Stimulated activated CD8-positive, alpha-beta memory T cell treated with anti-CD3 and anti-CD28 coated beads, Interleukin-4, amount 100 ng/mL, for 4 hours (primary cell): ENCODE measurements around the gene NDUFS4.
"Not testable (repeated sequence)": the region's sequence is repeated elsewhere in the genome, so short reads cannot be mapped to it uniquely, and the experiment has no call there.

Experiments used
- DNase-seq, 2 donors: peaks; one replicate each; pipeline ENCODE4 v3.0.0-alpha.2; 2020; ENCODE audit warnings: low read depth in 2 of 2, low spot score in 1 of 2

NDUFS4 gene

DNA sequence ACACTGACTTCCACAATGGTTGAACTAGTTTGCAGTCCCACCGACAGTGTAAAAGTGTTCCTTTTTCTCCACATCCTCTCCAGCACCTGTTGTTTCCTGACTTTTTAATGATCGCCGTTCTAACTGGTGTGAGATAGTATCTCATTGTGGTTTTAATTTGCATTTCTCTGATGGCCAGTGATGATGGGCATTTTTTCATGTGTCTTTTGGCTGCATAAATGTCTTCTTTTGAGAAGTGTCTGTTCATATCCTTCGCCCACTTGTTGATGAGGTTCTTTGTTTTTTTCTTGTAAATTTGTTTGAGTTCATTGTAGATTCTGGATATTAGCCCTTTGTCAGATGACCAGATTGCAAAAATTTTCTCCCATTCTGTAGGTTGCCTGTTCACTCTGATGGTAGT lies 100.1 kb downstream of the NDUFS4 start:
- DNase-seq = not testable (repeated sequence)

DNA sequence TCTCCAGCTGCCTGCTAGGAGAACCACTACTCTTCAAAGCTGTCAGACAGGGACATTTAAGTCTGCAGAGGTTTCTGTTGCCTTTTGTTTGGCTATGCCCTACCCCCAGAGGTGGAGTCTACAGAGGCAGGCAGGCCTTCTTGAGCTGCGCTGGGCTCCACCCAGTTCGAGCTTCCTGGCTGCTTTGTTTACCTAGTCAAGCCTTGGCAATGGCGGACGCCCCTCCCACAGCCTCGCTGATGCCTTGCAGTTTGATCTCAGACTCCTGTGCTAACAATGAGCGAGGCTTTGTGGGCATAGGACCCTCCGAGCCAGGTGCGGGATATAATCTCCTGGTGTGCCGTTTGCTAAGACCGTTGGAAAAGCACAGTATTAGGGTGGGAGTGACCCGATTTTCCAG lies 104.9 kb downstream of the NDUFS4 start:
- DNase-seq = not testable (repeated sequence)

GRCh38 chr5:53667621-53668020 lies 107.2 kb downstream of the NDUFS4 start:
- DNase-seq = no peak

DNA sequence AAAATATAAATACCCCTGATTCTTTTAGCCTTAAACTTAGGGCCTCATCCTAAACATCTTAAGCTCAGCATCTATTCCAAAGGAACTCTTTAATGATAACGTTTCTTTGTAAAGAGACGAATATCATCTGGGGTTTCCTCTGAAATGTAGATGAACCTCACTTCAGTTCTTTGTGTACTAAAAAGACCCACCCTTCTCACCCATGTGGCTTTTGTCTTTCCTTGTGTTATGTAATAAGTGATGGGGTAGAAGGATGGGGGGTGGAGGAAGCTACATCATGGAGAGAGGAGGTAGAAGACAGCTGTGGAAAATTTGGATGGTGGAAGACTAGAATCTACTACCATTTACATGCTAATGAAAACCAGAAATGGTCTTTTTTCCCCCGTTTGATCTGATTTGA lies 111.0 kb downstream of the NDUFS4 start:
- DNase-seq = no peak

DNA sequence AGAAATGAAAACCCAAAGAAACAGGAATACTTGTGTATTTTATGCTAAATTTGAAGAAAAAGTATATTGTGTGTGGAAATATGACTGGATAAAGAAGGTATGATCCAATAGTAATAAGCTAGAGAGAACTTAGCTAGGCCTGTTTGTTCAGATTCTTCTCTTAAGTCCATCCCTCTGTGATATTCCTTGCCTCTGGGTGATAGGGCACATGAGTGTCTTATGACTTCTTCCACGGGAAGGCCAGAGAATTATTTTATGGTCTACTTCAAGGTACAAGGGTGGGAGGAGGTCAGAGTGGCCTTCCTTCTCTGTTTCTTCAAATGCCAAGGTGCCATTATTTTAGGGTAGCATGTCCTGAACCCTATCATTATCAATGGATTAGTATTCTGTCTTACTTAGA lies 113.7 kb downstream of the NDUFS4 start:
- no peak for DNase-seq

- no peak for DNase-seq
Observed at GRCh38 chr5:53677632-53678031, 117.2 kb downstream of the NDUFS4 start.

DNA sequence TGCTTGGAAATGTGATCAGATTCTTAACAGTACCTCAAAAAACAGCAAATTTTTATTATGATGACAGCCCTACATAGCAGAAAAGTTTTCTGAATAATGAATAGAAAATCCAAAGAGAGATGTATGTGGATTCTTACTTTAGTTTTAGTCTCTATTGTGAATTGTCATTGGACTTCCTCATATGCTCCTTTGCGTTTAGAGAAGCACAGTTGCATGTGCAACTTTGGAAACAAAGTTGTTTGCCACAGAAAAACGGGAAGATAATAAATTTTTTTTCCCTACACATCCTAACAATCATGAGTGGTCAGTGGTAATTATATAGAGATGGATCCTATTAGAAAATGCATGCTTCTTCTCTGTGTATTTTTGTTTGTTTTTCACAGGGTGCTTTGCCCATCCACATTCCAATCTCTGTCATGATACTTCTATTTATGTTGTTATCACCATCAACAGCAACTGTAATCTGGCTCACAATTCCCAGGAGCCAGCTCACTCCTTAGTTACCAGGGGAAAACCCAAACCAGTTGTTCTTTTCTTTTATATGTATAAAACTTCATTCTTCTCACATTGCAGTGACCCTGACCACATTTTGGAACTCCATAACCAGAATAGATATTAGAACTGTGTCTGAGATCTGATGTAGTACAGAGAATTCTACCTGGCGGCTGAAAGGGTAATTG lies 118.7 kb downstream of the NDUFS4 start:
- DNase-seq = no peak

- no peak for DNase-seq
Observed at GRCh38 chr5:53681079-53681478, 120.6 kb downstream of the NDUFS4 start.

- DNase-seq = no peak
Observed at GRCh38 chr5:53691014-53691413, 130.6 kb downstream of the NDUFS4 start.

- DNase-seq = no peak
Observed at GRCh38 chr5:53694520-53695022, 134.1 kb downstream of the NDUFS4 start.

- DNase-seq = not testable (repeated sequence)
Observed at GRCh38 chr5:53710405-53710804, 150.0 kb downstream of the NDUFS4 start.

DNA sequence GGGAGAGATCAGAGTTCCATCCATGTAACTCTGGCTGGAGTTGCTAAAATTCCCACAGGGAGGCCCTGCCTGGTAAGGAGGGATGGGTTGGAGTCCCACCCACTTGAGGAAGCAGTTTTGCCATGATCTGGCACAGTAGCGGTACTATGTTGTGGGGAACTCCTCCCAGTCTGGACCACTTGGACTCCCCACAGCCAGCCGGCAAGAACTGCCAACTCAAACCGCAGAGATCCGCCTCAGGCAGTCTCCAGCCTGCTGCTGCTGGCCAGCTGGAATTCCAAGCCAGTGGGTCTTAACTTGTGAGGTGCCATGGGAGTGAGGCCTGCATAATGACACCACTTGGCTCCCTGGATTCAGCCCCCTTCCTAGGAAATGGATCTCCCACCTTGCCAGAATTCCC lies 151.9 kb downstream of the NDUFS4 start:
- no peak for DNase-seq

DNA sequence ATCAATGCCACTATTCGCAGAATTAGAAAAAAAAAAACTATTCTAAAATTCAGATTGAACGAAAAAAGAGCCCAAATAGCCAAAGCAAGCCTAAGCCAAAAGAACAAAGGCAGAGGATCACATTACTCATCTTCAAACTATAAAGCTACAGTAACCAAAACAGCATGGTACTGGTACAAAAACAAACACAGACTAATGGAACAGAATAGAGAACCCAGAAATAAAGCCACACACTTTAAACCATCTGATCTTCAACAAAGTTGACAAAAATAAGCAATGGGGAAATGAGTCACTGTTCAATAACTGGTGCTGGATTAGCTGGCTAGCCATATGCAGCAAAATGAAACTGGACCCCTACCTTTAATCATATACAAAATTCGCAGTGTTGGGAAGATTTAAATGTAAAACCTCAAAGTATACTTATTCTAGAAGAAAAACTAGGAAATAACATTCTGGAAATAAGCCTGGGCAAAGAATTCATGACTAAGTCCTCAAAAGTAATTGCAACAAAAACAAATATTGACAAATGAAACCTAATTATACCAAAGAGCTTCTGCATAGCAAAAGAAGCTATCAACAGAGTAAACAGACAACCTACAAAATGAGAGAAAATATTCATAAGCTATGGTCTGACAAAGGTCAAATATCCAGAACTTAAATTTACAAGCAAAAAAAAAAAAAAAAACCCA lies 153.7 kb downstream of the NDUFS4 start:
- DNase-seq = no peak

- DNase-seq = no peak
Observed at GRCh38 chr5:53714667-53715010, 154.2 kb downstream of the NDUFS4 start.

DNA sequence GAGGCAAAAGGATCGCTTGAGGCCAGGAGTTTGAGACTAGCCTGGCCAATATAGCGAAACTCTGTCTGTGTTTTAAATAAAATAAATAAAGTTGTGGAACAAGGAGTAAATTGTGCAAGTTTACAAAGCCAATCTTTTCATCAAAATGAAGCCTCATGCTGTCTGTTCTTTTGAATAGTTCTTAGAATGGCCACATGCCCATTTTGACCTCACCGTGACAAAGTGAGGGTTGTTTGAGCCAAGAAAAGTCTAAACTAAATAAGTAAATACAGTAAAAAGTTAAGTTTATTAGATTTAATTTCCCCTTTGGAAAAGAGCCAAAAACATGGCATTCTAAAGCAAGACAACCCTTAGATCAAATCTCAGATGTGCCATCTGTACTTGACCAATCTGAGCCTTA lies 165.7 kb downstream of the NDUFS4 start:
- no peak for DNase-seq

DNA sequence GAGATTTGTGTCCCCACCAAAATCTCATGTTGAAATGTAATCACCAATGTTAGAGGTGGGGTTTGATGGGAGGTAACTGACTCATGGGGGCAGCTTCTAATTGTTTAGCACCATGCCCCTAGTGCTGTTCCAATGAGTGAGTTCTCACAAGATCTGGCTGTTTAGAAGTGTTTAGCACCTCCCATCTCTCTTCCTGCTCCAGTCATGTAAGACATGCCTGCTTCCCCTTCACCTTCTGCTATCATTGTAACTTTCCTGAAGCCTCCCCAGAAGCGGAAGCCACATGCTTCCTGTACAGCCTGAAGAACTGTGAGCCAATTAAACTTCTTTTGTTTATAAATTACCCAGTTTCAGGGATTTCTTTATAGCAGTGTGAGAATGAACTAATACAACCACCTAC lies 170.5 kb downstream of the NDUFS4 start:
- DNase-seq = no peak
